ENCODE results near the gene NDFIP2.

Gene NDFIP2

DNA sequence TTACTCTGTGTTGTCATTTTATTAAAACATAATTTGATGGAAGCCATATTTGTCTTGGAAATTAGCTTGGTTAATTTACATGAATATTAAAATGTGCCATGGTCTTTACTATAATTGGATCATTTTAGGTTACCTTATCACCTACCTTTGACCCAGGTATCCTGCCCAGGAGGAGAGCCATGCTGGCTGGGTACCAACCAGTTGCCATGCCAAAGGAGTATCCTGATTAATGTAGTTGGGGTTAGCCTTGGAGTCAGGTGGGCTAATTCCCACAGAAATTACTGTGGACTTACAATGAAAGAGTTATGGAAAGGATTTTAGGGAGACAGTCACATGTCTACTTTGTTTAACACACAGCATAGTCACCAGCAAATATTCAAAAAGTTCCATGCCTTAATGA lies 32.0 kb downstream of the NDFIP2 start:
- no peak overlapping the region for H3K4me3 ChIP-seq (ENCODE audit: low read depth, low read length)
- TF ChIP-seq, protein P1, sequence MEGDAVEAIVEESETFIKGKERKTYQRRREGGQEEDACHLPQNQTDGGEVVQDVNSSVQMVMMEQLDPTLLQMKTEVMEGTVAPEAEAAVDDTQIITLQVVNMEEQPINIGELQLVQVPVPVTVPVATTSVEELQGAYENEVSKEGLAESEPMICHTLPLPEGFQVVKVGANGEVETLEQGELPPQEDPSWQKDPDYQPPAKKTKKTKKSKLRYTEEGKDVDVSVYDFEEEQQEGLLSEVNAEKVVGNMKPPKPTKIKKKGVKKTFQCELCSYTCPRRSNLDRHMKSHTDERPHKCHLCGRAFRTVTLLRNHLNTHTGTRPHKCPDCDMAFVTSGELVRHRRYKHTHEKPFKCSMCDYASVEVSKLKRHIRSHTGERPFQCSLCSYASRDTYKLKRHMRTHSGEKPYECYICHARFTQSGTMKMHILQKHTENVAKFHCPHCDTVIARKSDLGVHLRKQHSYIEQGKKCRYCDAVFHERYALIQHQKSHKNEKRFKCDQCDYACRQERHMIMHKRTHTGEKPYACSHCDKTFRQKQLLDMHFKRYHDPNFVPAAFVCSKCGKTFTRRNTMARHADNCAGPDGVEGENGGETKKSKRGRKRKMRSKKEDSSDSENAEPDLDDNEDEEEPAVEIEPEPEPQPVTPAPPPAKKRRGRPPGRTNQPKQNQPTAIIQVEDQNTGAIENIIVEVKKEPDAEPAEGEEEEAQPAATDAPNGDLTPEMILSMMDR (IDR thresholded peaks at IDR 0.05; ENCODE audit: low read depth, low read length, missing control alignments), result no peak
- in situ Hi-C loops (cut with HindIII; ENCODE audit: low pct_ligation_motif_present, low sequenced_read_pairs), result no loop called here
- no peak for DNase-seq
- H3K27me3 ChIP-seq (replicated peaks), result no peaks in the 10 kb centered on the region
- no peaks in the 10 kb centered on the region for H3K36me3 ChIP-seq (replicated peaks)
- no peak overlapping the region for H3K27ac ChIP-seq

DNA sequence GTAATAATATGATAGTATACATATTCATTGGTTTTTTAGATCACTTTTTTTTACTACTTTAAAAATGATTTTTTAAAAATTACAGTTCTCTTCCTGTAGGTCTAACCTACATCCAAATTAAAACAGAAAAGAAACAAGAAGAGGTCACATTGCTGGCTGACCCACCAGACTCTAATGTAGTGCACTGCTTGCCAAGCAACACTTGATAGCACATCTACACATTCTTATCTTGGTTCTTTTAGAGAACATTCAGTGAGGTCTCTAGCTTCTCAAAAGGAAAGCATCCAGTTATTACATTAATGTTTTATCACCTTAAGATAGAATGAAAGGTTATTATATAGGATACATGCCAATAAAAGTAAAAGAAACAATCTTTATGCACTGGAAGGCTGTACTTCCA lies 35.6 kb downstream of the NDFIP2 start:
- H3K36me3 ChIP-seq (replicated peaks), result peaks cover 2% of the 10 kb centered on the region
- no peak for DNase-seq
- TF ChIP-seq, protein P1 (IDR thresholded peaks at IDR 0.05; ENCODE audit: low read depth, low read length, missing control alignments), result no peak
- H3K4me3 ChIP-seq (ENCODE audit: low read depth, low read length), result no peak overlapping the region
- H3K27ac ChIP-seq, result no peak overlapping the region
- in situ Hi-C loops (cut with HindIII; ENCODE audit: low pct_ligation_motif_present, low sequenced_read_pairs), result no loop called here
- no peaks in the 10 kb centered on the region for H3K27me3 ChIP-seq (replicated peaks)

DNA sequence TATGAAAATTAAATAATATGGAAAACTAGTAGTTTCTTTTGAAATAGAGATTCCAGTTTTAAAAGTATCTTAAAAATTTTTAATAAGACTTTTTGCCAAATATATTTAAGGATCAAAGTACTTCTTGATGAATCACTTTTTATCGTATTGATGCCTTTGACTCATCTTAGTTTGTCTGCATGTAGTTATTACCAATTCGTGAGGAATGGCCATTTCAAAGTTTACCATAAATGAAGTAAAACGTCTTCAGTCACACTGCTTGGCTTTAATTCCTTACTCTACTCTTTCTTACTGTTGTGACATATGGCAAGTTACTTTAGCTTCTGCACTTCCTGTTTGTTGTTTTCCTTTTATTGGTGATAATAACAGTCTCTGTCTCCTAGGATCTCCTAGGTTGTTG lies 38.3 kb downstream of the NDFIP2 start:
- Histone ChIP-seq H3K36me3 (replicated peaks) (peaks cover 4% of the 10 kb centered on the region), H3K27me3 (replicated peaks) (no peaks in the 10 kb centered on the region), H3K27ac (no peak overlapping the region), H3K4me3 (ENCODE audit: low read depth, low read length) (no peak overlapping the region)
- in situ Hi-C loops (cut with HindIII; ENCODE audit: low pct_ligation_motif_present, low sequenced_read_pairs), result no loop called here
- TF ChIP-seq, protein P1 (IDR thresholded peaks at IDR 0.05; ENCODE audit: low read depth, low read length, missing control alignments), result no peak
- no peak for DNase-seq

DNA sequence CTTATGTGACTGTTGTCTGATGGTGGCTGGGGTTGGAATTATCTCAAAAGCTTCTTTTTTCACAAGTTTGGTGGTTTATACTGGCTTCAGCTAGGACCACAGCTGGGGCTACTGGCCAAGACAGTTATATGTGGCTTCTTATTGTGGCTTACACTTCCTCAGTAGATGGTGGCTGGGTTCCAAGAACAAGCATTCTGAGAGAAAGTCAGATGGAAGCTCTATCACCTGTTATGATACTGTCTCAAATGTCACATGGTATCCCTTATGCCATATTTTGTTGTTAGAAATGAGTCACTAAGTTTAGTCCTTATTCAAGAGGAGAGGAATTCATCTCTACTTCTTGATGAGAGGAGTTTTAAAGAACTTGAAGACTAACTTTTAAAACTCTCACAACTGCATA lies 41.6 kb downstream of the NDFIP2 start:
- H3K36me3 ChIP-seq (replicated peaks), result peaks cover 8% of the 10 kb centered on the region
- in situ Hi-C loops (cut with HindIII; ENCODE audit: low pct_ligation_motif_present, low sequenced_read_pairs), result no loop called here
- peak; percentile 87 for DNase-seq
- TF ChIP-seq, protein P1 (IDR thresholded peaks at IDR 0.05; ENCODE audit: low read depth, low read length, missing control alignments), result no peak
- H3K4me3 ChIP-seq (ENCODE audit: low read depth, low read length), result no peak overlapping the region
- H3K27ac ChIP-seq, result peak overlapping the region; percentile 15
- no peaks in the 10 kb centered on the region for H3K27me3 ChIP-seq (replicated peaks)

DNA sequence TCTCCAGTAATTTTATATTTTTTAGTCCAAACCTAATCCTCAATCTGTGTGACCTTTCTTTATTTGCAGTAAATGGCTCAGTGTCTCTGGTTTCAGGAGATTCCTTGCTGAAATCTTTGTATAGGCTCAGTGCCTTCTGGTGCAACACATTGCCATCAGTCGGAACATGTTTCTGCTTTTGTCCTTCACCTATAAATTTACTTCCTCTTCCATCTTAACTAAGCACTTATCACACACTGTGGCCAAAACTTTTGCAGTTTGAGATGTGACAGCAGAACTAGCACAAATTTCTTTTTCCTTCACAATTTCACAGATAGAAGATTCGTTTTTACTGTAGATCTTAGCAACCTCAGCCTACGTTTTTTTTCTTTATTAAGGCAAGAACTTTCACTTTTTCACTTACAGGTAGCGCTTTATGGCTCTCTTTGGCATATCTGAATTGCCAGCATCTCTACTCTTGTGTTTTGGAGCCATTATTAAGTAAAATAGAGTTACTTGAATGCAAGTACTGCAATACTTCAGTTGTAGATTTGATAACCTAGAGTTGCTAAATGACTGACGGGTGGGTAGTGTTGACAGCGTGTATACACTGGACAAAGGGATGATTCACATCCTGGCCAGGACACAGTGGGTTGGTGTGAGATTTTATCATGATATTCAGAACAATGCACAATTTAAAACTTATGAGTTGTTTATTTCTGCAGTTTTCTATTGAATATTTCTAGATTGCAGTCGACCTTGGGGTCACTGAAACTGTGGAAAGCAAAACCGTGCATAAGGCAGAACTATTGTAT lies 44.3 kb downstream of the NDFIP2 start:
- in situ Hi-C loops (cut with HindIII; ENCODE audit: low pct_ligation_motif_present, low sequenced_read_pairs), result loop anchor here (25.0 kb wide), 1 partner anchor 88 kb away; no protein-coding TSS in a partner anchor
- TF ChIP-seq, protein P1 (IDR thresholded peaks at IDR 0.05; ENCODE audit: low read depth, low read length, missing control alignments), result no peak
- Histone ChIP-seq H3K4me3 (ENCODE audit: low read depth, low read length) (no peak overlapping the region), H3K36me3 (replicated peaks) (peaks cover 8% of the 10 kb centered on the region), H3K27ac (no peak overlapping the region), H3K27me3 (replicated peaks) (no peaks in the 10 kb centered on the region)
- peak; percentile 25 for DNase-seq
